RWPE2 (cell line): Measurements from ENCODE around the gene RHOBTB3.

ENCODE experiments used
- ATAC-seq: fragments of 200-7000 bp; cut with Tn5 transposase; 3 replicates; pipeline ENCODE4 v1.9.1; 2021; ENCODE audit warnings: low read depth
- DNase-seq: peaks from one replicate; pipeline ENCODE4 v3.0.0-alpha.2; 2020; ENCODE audit warnings: low spot score
- H3K27ac ChIP-seq: fragments of 450-650 bp; 2 replicates; pipeline ENCODE4 v1.5.1; 2017; ENCODE audit warnings: mild to moderate bottlenecking; ENCODE audit not compliant: poor library complexity, severe bottlenecking
- H3K27me3 ChIP-seq: fragments of 250-450 bp; sonication (Bioruptor Pico); 2 replicates; pipeline ENCODE4 v1.5.1; 2021; ENCODE audit warnings: mild to moderate bottlenecking, moderate library complexity; ENCODE audit not compliant: insufficient read depth, poor library complexity, severe bottlenecking
- H3K36me3 ChIP-seq: fragments of 250-450 bp; sonication (Bioruptor Pico); 2 replicates; pipeline ENCODE4 v1.5.1; 2020; ENCODE audit warnings: low read depth, mild to moderate bottlenecking, moderate library complexity
- H3K4me1 ChIP-seq: fragments of 250-450 bp; sonication (Bioruptor Pico); 2 replicates; pipeline ENCODE4 v1.5.1; 2021; ENCODE audit warnings: mild to moderate bottlenecking, moderate library complexity; ENCODE audit not compliant: insufficient read depth, poor library complexity, severe bottlenecking
- H3K4me3 ChIP-seq: fragments of 250-450 bp; sonication (Bioruptor Pico); 2 replicates; pipeline ENCODE4 v1.5.1; 2021; ENCODE audit warnings: mild to moderate bottlenecking, moderate library complexity; ENCODE audit not compliant: severe bottlenecking
- H3K9me3 ChIP-seq: fragments of 250-450 bp; sonication (Bioruptor Pico); 2 replicates; pipeline ENCODE4 v1.5.1; 2021; ENCODE audit warnings: mild to moderate bottlenecking, moderate library complexity; ENCODE audit not compliant: severe bottlenecking
- TF ChIP-seq, protein P1 (sequence below): fragments of 450-650 bp; IDR thresholded peaks from one replicate; pipeline ENCODE4 v1.5.1; 2017; ENCODE audit warnings: mild to moderate bottlenecking, moderate library complexity; ENCODE audit not compliant: poor library complexity, severe bottlenecking

RHOBTB3 gene

DNA sequence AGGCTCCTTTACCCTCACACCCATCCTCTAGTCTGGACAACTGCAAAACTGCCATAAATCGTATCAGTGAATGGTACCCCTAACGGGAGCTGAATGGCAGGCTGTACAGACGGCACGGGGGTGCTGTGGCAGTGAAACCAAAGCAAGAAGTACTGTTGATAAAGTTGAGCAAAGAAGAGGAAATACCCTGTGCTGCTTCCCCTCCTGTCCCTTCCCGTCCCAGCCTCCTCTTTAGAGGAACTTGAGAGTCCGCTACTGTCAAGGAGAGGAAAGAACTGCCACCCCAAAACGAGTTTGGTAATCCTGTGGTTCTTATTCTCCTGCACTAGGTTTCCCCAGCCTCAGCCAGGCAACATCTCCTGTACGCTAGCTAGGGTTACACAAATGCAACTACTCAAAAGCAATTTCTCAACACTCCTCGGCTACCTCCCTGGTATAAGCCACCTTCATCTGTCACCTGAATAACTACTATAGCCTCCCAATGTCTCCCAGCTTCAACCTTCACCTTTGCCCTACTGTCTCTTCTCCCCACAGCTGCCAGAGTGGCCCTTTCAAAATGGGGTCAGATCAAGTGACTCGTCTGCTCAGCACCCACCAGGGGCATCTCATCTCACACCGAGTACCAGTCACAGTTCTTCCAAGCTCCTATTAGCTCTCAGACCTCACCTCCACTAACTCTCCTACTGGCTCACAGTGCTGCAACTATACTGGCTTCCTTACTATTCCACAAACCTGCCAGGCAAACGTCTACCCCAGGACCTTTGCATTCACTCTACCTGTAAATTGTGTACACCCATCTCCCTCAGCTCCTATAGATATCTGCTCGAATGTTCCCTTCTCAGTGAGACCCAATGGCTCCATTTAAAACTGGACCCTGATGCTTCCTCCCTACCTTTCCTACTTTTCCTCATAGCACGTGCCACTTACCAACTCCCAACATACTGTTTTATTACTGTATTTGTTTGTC lies 87.3 kb downstream of the RHOBTB3 start:
- H3K27ac ChIP-seq: peak overlapping the region; percentile 32

GRCh38 chr5:95821110-95822021 lies 90.2 kb downstream of the RHOBTB3 start:
- peaks cover 28% of the 10 kb centered on the region for H3K4me1 ChIP-seq
- no peaks in the 10 kb centered on the region for H3K9me3 ChIP-seq
- H3K27me3 ChIP-seq: no peaks in the 10 kb centered on the region
- H3K4me3 ChIP-seq: peak overlapping the region; percentile 51
- ATAC-seq (no peak), DNase-seq (no peak)
- H3K36me3 ChIP-seq: peaks cover 7% of the 10 kb centered on the region; the same call in 1 of the 2 replicates
- peak overlapping the region; percentile 82 for H3K27ac ChIP-seq
- TF ChIP-seq, protein P1, sequence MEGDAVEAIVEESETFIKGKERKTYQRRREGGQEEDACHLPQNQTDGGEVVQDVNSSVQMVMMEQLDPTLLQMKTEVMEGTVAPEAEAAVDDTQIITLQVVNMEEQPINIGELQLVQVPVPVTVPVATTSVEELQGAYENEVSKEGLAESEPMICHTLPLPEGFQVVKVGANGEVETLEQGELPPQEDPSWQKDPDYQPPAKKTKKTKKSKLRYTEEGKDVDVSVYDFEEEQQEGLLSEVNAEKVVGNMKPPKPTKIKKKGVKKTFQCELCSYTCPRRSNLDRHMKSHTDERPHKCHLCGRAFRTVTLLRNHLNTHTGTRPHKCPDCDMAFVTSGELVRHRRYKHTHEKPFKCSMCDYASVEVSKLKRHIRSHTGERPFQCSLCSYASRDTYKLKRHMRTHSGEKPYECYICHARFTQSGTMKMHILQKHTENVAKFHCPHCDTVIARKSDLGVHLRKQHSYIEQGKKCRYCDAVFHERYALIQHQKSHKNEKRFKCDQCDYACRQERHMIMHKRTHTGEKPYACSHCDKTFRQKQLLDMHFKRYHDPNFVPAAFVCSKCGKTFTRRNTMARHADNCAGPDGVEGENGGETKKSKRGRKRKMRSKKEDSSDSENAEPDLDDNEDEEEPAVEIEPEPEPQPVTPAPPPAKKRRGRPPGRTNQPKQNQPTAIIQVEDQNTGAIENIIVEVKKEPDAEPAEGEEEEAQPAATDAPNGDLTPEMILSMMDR: no peak

More for the DNA sequence above, 87.3 kb downstream of the RHOBTB3 start:
- ATAC-seq (no peak), DNase-seq (no peak)
- Histone ChIP-seq H3K36me3 (peaks cover 12% of the 10 kb centered on the region), H3K4me1 (peaks cover 19% of the 10 kb centered on the region), H3K9me3 (no peaks in the 10 kb centered on the region), H3K4me3 (no peak overlapping the region), H3K27me3 (no peaks in the 10 kb centered on the region)
- TF ChIP-seq, protein P1: no peak

- peak; percentile 19 for ATAC-seq
- no peak for DNase-seq
- H3K27me3 ChIP-seq: no peaks in the 10 kb centered on the region
Measured at GRCh38 chr5:95822043-95822541, 91.0 kb downstream of the RHOBTB3 start.

DNA sequence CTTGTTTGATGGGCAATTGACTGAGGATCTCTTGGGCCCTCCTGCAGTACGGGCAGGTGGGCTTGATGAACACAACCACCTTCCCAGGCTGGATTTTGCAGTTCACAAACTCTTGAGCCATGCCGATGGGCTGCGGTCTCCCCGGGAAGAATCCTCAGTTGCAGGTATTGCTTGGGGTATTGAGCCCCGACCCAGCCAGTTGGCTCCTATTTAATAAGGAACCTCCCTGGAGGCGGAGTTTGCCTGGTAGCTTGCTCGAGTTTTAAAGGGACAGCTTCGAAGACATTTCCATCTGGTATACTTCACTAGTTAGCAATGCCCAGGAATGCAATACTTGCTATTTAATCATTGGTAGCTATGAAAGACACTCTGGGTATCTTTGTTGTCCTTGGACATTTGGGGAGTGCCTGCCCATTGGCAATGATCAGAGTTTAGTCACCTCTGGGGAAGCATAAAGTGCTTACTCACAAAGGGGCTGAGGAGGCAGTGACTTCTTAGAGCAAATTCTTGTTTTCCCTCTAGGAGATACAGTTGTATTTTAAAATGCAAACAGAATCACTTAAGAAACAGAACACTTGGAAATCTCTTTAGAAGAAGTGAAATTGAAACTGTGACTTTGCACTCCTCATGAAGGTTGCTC lies 91.5 kb downstream of the RHOBTB3 start, which contains the start of gene GLRX:
TSS of gene GLRX (minus strand) at position 185 of the 640 bp plus-strand sequence. CDS start at position 121, 64 bp downstream.
- H3K4me1 ChIP-seq: peaks cover 24% of the 10 kb centered on the region
- peak; percentile 83 for DNase-seq
- ATAC-seq: peak; percentile 83

More at GRCh38 chr5:95822043-95822541, 91.0 kb downstream of the RHOBTB3 start:
- Histone ChIP-seq H3K4me1 (peaks cover 28% of the 10 kb centered on the region), H3K4me3 (peak overlapping the region; percentile 51), H3K36me3 (no peaks in the 10 kb centered on the region), H3K27ac (peak overlapping the region; percentile 82), H3K9me3 (no peaks in the 10 kb centered on the region)
- TF ChIP-seq, protein P1: no peak

More for the DNA sequence above, 91.5 kb downstream of the RHOBTB3 start, which contains the start of gene GLRX:
- Histone ChIP-seq H3K27ac (peak within 1 kb of the TSS; percentile 82), H3K36me3 (no peaks in the 10 kb centered on the region), H3K27me3 (no peaks in the 10 kb centered on the region), H3K4me3 (peak within 1 kb of the TSS; percentile 51), H3K9me3 (no peaks in the 10 kb centered on the region)
- TF ChIP-seq, protein P1: no peak
